Iris pigment epithelial cell (primary cell): Measurements from ENCODE around the gene SLC6A20.
A peak's percentile ranks its signal among the peaks of the same experiment; 100 is the strongest.
"Not testable (repeated sequence)": the region's sequence is repeated elsewhere in the genome, so short reads cannot be mapped to it uniquely, and the experiment has no call there.

ENCODE experiments used
- DNase-seq: peaks from one replicate; pipeline ENCODE4 v3.0.0-alpha.2; 2011; ENCODE audit warnings: low read depth

SLC6A20 gene

GRCh38 chr3:45758871-45759270, 37.5 kb downstream of the SLC6A20 start:
- no peak for DNase-seq

DNA sequence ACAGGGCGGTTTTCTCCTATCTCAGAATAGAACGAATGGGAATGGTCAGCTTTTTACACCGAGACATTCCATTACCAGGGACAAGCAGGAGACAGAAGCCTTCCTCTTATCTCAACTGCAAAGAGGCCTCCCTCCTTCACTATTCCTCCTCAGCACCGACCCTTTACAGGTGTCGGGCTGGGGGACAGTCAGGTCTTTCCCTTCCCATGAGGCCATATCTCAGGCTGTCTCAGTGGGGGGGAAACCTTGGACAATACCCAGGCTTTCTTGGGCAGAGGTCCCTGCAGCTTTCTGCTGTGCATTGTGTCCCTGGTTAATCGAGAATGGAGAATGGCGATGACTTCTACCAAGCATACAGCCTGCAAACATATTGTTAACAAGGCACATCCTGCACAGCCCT, 39.2 kb downstream of the SLC6A20 start:
- not testable (repeated sequence) for DNase-seq

DNA sequence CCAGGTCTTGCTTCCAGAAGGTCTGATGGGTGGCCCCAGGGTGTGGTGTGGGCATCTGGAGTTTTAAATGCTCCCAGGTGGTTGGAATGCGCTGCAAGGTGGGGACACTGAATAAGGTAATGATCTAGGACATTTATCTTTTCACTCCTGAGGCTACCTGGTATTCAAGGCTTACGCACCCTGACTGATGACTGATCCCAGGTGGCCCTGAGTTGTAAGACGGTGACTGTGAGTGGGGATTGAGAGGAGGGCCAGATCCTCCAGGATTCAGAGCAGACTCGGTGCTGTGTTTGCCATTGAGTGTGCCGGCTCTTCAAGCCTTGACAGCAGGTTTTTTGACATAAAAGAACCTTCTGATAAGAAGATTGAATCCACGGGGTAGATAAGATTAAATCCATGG, 40.3 kb downstream of the SLC6A20 start:
- DNase-seq, result no peak

DNA sequence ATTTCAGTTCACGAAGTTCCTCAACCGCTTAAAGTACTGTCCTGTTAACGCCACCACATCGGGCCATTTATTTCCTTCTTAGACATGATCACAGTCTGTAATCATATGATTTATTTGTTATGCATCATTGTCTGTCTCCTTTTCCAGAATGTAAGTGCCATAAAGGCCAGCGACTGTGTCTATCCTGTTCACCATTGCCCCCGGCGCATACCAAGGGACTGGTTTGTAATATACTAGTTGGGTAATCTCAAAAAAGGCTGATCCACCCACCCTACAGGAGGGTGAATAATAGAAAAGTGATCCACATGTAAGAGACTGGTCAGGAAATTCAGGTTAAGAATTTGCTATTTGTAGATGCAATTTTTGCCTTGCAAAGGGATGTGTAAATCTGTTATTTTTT, 41.9 kb downstream of the SLC6A20 start:
- DNase-seq, result no peak

DNA sequence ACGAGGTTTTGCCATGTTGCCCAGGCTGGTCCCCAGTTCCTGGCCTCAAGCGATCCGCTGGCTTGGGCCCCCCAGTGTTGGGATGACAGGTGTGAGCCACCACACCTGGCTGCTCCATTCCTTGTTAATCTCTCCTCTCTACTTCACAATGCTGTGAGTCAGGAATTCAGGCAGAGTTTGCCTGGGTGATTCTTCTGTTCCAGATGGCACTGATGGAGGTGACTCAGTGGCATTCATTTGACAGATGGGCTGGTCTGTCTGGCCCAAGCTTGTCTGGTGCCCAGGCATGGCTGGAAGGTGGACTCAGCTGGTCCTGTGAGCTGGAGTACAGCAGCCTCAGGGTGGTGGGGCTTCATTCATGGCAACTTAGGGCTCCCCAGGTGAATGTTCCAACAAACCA, 43.2 kb downstream of the SLC6A20 start:
- DNase-seq, result no peak

- DNase-seq, result peak; percentile 9
Observed at GRCh38 chr3:45751537-45752242, 44.6 kb downstream of the SLC6A20 start.

GRCh38 chr3:45749880-45750279, 46.5 kb downstream of the SLC6A20 start:
- no peak for DNase-seq

DNA sequence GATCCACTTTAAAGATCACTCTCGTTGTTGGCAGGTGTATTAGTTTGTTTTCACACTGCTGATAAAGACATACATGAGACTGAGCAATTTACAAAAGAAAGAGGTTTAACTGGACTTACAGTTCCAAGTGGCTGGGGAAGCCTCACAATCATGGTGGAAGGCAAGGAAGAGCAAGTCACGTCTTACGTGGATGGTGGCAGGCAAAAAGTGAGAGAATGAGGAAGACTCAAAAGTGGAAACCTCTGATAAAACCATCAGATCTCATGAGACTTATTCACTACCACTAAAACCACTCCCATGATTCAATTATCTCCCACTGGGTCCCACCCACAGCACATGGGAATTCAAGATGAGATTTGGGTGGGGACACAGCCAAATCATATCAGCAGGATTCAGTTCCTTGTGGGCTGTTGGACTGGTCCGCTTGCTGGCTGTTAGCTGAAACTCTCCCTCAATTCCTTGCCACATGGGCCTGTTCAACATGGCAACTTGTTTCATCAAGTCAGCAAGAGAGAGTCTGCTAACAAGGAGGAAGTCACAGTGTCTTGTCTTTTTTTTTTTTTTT, 47.2 kb downstream of the SLC6A20 start:
- DNase-seq, result not testable (repeated sequence)

DNA sequence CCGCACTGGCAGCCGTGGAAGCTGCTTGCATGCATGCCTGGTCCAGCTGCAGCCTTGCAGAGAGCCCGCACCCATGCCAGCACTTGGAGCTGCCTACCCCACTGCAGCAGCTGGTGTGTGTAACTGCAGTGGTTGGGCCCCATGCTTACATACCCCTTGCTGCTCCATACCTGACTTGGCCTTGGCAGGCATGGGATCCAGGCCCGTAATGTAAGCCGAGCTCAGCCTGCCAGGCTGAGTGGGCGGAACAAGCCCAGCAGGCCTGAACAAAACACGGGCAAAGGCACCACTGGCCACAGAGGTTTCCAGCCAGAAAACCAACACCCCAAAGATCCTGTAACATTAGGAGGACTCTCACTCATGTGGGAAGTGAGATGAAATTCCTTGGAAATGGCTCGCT, 48.3 kb downstream of the SLC6A20 start:
- DNase-seq, result no peak

- no peak for DNase-seq
Observed at GRCh38 chr3:45746777-45747622, 49.3 kb downstream of the SLC6A20 start.

DNA sequence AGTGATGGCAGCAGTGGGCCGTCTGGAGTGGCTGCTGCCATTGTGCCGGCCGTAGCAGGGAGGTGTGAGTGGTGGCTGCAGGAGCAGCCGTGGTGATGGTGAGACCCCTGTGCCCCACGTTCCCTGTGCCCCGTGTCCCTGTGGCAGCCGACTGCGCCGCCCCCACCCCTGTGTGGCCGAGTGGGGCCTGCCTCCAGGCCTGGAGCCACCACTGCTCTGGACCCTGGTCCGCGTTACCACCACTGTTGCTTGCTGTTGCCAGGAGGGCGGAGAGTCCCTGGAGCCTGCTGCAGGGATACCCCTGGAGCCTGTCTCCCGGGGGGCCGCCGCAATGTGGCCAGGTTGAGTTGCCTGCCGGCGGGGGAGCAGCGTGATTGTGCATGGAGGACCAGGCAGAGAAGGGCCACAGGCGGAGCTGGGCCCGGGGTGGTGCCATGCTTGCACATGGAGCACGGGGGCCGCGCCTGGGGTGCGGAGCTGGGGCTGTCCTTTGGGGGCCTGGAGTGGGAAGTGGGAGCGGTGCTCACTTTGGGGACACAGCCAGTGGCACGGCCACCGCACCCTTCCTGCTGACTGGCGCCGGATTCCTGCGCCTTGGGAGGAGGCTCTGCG, 50.1 kb downstream of the SLC6A20 start:
- no peak for DNase-seq

- no peak for DNase-seq
Observed at GRCh38 chr3:45742461-45743089, 53.8 kb downstream of the SLC6A20 start.

GRCh38 chr3:45741742-45742460, 54.4 kb downstream of the SLC6A20 start:
- DNase-seq, result no peak

- DNase-seq, result no peak
Observed at GRCh38 chr3:45741247-45741646, 55.1 kb downstream of the SLC6A20 start.

DNA sequence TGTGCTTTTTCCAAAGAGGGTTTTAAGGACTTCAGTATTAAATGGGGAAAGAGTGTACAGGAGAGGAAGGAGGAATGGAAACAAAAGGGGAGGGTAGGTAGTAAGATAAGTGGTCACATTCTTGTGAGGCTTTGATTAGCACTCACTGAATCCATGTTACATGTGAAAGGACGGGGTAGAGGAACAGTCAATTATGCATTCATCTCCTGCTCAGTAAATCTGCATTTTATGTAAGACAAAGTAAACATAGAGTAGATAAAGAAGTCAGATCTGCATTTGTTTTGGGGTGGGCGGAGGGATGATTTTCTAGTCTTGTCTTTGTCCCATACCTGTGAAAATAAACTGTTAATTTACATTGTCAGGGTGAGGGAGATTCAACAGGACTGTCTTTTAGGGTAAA, 56.3 kb downstream of the SLC6A20 start:
- DNase-seq, result no peak

DNA sequence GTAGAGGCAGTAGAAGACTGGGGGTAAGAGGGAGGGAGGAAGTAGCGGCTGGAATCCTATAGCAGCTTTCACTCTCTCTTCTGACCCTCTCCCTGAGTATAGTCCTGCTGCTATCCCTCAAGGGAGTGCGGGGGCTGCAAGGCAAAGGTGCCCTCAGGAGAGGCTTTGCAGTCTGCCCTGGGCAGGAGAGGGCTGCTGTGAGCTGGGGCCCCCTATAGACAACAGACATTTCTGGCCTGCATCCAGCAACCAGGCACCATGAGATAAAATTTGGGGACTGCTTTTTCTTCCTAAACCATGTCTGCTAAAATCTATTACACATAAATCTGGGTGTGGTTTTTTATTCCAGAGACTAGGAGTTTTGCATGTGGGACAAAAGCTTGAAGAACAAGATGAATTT, 59.1 kb downstream of the SLC6A20 start:
- no peak for DNase-seq

DNA sequence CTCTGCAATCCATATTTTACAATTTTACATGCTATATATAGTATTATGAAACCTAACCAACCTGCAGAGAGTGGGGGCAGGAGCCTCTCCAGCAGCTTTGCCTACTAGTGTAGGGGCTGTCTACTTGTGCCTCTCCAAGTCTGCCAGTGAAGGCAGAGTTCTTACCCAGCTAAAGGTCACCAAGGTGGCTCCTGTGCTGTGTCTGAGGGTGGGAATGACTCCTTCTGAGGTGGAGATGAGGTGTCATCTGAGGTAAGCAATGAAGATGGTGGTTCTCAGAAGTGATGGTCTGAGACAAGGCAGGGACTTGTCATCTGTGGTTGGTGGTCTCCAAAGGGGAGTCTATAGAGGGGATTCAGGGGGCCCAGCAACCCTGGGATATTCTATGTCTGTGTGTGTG, 59.6 kb downstream of the SLC6A20 start:
- DNase-seq, result no peak

DNA sequence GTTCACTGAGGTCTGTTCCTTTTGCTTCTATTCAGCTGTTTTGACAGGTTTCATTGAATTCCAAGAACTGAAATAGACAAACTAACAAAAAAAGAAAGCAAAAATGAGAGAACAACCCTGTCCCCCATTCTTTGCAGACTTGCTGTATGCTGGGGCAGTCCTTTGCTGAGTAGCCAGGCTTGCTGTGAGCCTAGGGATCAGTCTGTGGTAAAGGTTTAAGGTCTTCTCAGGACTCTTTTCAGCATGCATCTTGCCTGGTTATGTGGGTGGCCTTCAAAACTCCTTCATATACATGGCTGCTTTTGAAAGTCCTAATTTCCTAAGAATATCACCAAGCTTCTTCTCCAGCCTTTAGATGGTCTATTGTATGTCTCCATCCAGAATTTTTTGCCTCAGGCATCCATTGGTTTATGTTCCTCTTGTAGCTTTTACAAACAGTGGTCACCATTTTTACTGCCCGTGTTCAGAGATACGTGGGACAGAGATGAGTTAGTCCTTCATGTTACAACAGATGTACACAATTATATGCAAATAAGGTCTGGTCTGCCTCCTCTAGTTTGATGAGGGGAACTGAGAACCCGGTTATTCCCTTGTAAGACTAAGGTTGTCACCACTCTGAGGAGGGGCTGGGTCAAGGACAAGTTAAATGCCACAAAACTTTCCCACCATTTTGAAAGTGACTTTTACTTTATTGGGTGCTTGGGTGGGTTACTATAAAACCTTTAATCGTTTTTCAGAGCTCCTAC, 65.8 kb downstream of the SLC6A20 start:
- DNase-seq, result no peak

GRCh38 chr3:45729614-45730013, 66.7 kb downstream of the SLC6A20 start:
- no peak for DNase-seq

DNA sequence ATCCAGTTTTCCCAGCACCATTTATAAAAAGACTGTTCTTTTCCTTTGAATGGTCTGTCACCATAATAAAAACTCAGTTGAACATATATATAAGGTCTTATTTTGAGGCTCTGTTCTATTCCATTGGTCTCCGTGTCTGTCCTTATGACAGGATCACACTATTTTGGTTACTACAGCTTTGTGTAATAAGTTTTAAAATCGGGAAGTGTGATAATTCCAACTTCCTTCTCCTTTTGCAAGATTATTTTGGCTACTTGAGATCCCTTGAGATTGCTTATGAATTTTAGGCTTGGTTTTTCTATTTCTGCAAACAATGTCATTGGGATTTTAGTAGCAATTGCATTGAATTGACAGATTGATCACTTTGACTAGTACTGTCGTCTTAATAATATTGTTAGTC, 71.4 kb downstream of the SLC6A20 start:
- DNase-seq, result no peak
